ENCODE data around the gene FBH1. TPM values are rescaled to one million over a fixed set of nuclear protein-coding genes. Genes with fewer than 3 reads are reported as not detected.

Gene FBH1
- total and polyA plus RNA-seq, 8 donors: 74.7 to 96.1 (median 85.0) TPM

DNA sequence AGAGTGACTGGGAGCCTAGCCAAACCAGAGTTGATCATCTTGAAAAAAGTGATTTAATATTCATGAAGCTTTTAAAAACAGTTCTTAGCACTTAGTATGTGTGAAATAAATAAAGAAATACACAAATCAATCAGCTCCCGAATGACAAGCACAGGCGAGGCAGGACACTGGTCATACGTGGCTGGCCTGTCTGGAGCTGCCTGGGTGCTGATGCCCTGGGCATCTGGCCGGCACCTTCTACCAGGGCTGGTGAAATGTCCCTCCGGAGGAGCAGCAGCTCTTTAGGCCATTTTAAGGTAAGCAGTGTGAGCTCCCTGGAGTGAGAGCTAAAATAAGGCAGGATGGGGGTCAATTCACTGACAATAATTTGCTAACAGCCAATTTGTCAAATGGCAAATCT lies 63.6 kb downstream of the FBH1 start:
- no peak overlapping the region for H3K27ac ChIP-seq
- H3K4me1 ChIP-seq: peaks cover 5 to 35% of the 10 kb centered on the region in 2 donors
- no peaks in the 10 kb centered on the region for H3K9me3 ChIP-seq
- DNase-seq (peak in 1 of 4 donors; percentile 5), ATAC-seq (no peak)
- no peaks in the 10 kb centered on the region for H3K27me3 ChIP-seq
- TF ChIP-seq, protein P1, sequence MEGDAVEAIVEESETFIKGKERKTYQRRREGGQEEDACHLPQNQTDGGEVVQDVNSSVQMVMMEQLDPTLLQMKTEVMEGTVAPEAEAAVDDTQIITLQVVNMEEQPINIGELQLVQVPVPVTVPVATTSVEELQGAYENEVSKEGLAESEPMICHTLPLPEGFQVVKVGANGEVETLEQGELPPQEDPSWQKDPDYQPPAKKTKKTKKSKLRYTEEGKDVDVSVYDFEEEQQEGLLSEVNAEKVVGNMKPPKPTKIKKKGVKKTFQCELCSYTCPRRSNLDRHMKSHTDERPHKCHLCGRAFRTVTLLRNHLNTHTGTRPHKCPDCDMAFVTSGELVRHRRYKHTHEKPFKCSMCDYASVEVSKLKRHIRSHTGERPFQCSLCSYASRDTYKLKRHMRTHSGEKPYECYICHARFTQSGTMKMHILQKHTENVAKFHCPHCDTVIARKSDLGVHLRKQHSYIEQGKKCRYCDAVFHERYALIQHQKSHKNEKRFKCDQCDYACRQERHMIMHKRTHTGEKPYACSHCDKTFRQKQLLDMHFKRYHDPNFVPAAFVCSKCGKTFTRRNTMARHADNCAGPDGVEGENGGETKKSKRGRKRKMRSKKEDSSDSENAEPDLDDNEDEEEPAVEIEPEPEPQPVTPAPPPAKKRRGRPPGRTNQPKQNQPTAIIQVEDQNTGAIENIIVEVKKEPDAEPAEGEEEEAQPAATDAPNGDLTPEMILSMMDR (IDR thresholded peaks at IDR 0.05): no peak
- no peak overlapping the region for H3K4me3 ChIP-seq
- peaks cover 0 to 54% of the 10 kb centered on the region in 2 donors for H3K36me3 ChIP-seq
- intact Hi-C loops (cut with DNase I): no loop called here

DNA sequence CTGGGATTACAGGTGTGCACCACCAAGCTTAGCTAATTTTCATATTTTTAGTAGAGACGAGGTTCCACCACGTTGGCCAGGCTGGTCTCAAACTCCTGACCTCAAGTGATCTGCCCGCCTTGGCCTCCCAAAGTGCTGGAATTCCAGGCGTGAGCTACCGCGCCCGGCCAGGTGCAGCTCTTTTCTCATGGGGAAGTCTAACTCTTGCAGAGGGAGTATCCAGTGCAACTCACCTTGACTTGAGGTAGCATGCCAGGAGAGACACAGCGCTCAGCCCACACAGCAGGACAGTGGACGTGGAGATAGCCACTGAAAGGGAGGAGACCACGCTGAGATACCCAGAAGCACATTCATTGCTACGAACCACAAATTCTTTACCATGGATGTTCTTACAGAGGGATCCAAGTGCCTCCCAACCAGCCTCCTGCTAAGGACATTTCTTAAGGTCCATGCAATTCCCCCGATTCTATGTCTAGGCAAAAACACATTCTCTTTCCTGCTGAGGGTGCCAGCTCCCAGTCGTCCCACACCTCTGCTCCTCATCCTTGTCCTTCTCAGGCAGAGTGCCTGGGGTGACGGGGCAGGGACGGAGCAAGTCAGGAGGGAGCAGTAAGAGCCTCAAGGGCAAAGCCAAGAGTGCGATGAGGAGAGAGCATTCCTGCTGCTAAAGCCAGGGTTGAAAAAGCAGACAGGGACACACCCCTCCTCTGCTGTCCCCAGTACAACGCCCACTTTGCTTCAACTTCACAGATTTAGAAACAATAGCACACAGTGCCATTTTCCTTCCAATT lies 66.3 kb downstream of the FBH1 start:
- TF ChIP-seq, protein P1 (IDR thresholded peaks at IDR 0.05): no peak
- intact Hi-C loops (cut with DNase I): no loop called here
- H3K4me1 ChIP-seq: peaks cover 0 to 9% of the 10 kb centered on the region in 2 donors
- ATAC-seq: peak; percentile 35
- H3K27me3 ChIP-seq: no peaks in the 10 kb centered on the region
- peak in 1 of 4 donors; percentile 12 for DNase-seq
- no peak overlapping the region for H3K27ac ChIP-seq
- H3K9me3 ChIP-seq: no peaks in the 10 kb centered on the region
- H3K4me3 ChIP-seq: no peak overlapping the region
- H3K36me3 ChIP-seq: peaks cover 0 to 80% of the 10 kb centered on the region in 2 donors

DNA sequence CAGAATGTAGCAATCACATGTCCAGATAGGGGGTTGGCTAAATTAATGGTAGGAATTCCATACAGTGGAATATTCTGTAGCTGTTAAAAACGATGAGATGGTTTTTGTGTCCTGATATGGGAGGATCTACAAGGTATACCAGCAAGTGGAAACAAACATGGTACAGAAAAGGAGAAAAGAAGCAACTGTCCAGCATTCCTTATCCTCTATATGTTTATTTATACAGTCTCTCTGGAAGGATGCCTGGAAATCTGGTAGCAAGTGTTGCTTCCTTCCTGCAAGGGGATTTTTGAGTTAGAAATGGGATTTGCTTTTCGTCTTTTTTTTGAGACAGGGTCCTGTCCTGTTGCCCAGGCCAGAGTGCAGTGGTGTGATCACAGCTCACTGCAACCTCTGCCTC lies 68.0 kb downstream of the FBH1 start:
- Histone ChIP-seq H3K27ac (no peak overlapping the region), H3K9me3 (no peaks in the 10 kb centered on the region), H3K36me3 (peaks cover 0 to 82% of the 10 kb centered on the region in 2 donors), H3K4me1 (no peaks in the 10 kb centered on the region), H3K4me3 (no peak overlapping the region), H3K27me3 (no peaks in the 10 kb centered on the region)
- TF ChIP-seq, protein P1 (IDR thresholded peaks at IDR 0.05): no peak
- DNase-seq (peak in 1 of 4 donors; percentile 4), ATAC-seq (no peak)
- intact Hi-C loops (cut with DNase I): no loop called here

DNA sequence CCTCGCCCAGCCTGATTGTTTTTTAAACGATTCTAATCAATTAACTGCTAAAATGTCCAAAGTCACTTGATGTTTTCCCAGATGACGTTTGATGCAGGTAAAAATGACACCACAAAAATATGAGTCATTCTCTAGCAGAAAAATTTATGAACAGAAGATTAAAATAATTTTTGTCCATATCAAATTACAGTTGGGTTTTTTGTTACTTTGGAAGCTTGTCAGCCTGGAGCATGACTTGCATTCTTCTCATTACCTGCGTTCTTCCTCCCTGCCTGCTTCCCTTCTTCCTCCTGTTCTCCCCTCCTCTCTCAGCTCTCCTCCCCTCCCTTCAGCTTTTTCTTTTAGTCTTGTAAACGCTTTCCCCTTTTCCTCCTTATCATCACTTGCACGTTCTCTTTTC lies 68.6 kb downstream of the FBH1 start:
- no peak for ATAC-seq
- no peaks in the 10 kb centered on the region for H3K27me3 ChIP-seq
- H3K36me3 ChIP-seq: peaks cover 0 to 82% of the 10 kb centered on the region in 2 donors
- no peak for DNase-seq
- H3K9me3 ChIP-seq: no peaks in the 10 kb centered on the region
- no peak overlapping the region for H3K27ac ChIP-seq
- intact Hi-C loops (cut with DNase I): no loop called here
- no peak overlapping the region for H3K4me3 ChIP-seq
- no peaks in the 10 kb centered on the region for H3K4me1 ChIP-seq
- TF ChIP-seq, protein P1 (IDR thresholded peaks at IDR 0.05): no peak

DNA sequence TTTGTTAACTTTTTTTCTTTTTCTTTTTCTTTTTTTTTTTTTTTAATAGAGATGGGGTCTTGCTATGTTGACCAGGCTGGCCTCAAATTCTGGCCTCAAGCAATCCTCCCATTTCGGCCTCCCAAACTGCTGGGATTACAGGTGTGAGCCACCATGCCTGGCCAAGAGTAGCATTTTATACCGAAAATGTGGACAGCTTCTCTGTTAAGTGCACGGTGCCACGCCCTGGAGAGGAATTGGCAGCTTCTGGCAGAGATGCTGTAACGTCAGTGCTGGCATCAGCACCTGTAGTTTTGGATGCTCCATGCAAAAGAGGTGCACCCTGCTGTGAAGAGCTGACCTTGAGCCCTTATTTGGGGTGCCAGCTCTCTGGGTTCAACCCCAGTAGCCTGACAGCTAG lies 69.1 kb downstream of the FBH1 start:
- H3K27ac ChIP-seq: no peak overlapping the region
- no peaks in the 10 kb centered on the region for H3K9me3 ChIP-seq
- peaks cover 0 to 83% of the 10 kb centered on the region in 2 donors for H3K36me3 ChIP-seq
- H3K4me3 ChIP-seq: no peak overlapping the region
- DNase-seq: peak in 1 of 4 donors; percentile 2
- TF ChIP-seq, protein P1 (IDR thresholded peaks at IDR 0.05): no peak
- no peaks in the 10 kb centered on the region for H3K27me3 ChIP-seq
- no peaks in the 10 kb centered on the region for H3K4me1 ChIP-seq
- ATAC-seq: no peak
- intact Hi-C loops (cut with DNase I): no loop called here

Data from left lung (tissue), 10 donors.